Tibial nerve (tissue), 4 donors: ENCODE results near the gene FAM237B. TPM values are rescaled to one million over a fixed set of nuclear protein-coding genes. Genes with fewer than 3 reads are reported as not detected.
"Not testable (repeated sequence)": the region's sequence is repeated elsewhere in the genome, so short reads cannot be mapped to it uniquely, and the experiment has no call there.

Experiments used
- DNase-seq, 2 donors: peaks; one replicate each; pipeline ENCODE4 v3.0.0-alpha.2; 2019; ENCODE audit warnings: low spot score in 2 of 2
- H3K27ac ChIP-seq, 4 donors: fragments of 200-600 bp; sonication (generic) in 3 of 4; one replicate each; pipeline ENCODE4 v1.5.1; 2017 to 2019; ENCODE audit warnings: mild to moderate bottlenecking in 1 of 4
- H3K27me3 ChIP-seq, 2 donors: fragments of 200-600 bp; sonication (generic) in 1 of 2; one replicate each; pipeline versions ENCODE4 v1.5.1 to v1.6.0; 2017 to 2019
- H3K36me3 ChIP-seq, 3 donors: fragments of 200-600 bp; sonication (generic); one replicate each; pipeline ENCODE4 v1.5.1; 2018 to 2019
- H3K4me1 ChIP-seq, 4 donors: fragments of 200-600 bp; sonication (generic) in 3 of 4; one replicate each; pipeline ENCODE4 v1.5.1; 2017 to 2019
- H3K4me3 ChIP-seq, 4 donors: fragments of 200-600 bp; sonication (generic) in 3 of 4; one replicate each; pipeline ENCODE4 v1.5.1; 2017 to 2019; ENCODE audit warnings: mild to moderate bottlenecking in 1 of 4, moderate library complexity in 1 of 4
- H3K9me3 ChIP-seq, 4 donors: fragments of 200-600 bp; sonication (generic) in 3 of 4; one replicate each; pipeline ENCODE4 v1.5.1; 2017 to 2019
- EP300 ChIP-seq, 2 donors: sonication (generic); formaldehyde crosslinking; IDR thresholded peaks; one replicate each; pipeline ENCODE4 v1.6.1; 2017; ENCODE audit warnings: antibody characterized with exemption in 2 of 2, mild to moderate bottlenecking in 1 of 2
- POLR2A ChIP-seq, 2 donors: fragments of 450-650 bp; IDR thresholded peaks; one replicate each; pipeline ENCODE4 v1.6.1; 2017; ENCODE audit warnings: antibody characterized with exemption in 2 of 2, mild to moderate bottlenecking in 2 of 2, moderate library complexity in 2 of 2
- WGBS, 2 donors: methylation state at CpG; one replicate each; pipeline ENCODE4 v1.1.5; 2018; 5-methylcytosine and 5-hydroxymethylcytosine counted together
- total RNA-seq, 4 donors: library from RNA; depleted of rRNA; stranded (reverse); fragments of >200 nt; gene quantifications; one replicate each; pipeline ENCODE4 v1.1.0, GENCODE V29; 2016
- TF ChIP-seq, protein P1 (sequence below), 5 experiments: fragments of 200-600 bp in 3 of 5; fragments of 450-650 bp in 2 of 5; sonication (generic) in 3 of 5; IDR thresholded peaks; one replicate each; pipeline ENCODE4 v1.5.1; 2016 to 2019; ENCODE audit warnings: antibody characterized with exemption in 5 of 5, mild to moderate bottlenecking in 3 of 5, moderate library complexity in 2 of 5

Gene FAM237B
- total RNA-seq, result not detected

DNA sequence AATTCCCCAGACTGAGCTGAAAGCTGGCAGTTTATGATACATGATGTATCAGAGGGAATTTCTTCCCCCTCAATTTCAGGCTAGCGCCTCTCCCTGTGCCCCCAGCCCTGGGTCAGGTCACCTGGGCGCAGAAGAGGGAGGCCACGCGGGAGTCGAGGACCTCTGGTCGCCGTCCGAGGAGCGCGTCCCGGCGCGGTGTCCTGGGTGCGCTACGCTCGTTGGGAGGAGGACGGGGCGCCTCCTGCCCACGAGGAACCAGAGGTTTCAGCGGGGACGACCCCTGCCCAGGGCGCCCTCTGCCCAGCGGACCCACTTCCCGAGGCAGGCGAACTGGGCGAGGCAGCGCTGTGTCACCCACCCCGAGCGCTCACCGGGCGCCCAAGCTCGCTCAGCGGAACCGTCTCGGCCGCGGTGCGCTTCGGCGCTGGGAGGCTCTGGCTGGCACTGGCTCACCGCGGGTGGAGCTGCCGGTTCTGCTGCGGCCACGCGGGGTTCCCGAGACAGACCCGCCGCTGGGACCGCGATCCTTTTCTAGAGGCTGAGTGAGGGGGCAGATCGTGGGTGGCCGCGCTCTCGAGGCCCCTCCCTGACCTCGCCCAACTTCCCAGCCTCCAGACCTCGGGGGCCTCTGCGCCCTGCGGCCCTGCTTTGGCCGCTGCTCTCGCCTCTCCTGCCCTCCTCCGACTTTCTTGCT lies at the start of gene FAM237B:
Gene FAM237B (minus strand): TSS at position 504 of the 694 bp plus-strand sequence. CDS start 1,556 bp downstream, outside the sequence.
- WGBS, 2 donors, result 2% methylated on average over 31 to 34 of the region's 62 CpGs
- Histone ChIP-seq H3K4me3 (peak within 1 kb of the TSS in 1 of 4 donors; percentile 37), H3K27me3 (peaks cover 0 to 38% of the 10 kb centered on the region in 2 donors), H3K9me3 (no peaks in the 10 kb centered on the region), H3K4me1 (peaks cover 0 to 11% (median 3%) of the 10 kb centered on the region in 4 donors), H3K36me3 (no peaks in the 10 kb centered on the region), H3K27ac (no peak within 1 kb of the TSS)
- DNase-seq, result no peak
- no peak for TF ChIP-seq POLR2A (IDR thresholded peaks at IDR 0.05)
- TF ChIP-seq, protein P1, sequence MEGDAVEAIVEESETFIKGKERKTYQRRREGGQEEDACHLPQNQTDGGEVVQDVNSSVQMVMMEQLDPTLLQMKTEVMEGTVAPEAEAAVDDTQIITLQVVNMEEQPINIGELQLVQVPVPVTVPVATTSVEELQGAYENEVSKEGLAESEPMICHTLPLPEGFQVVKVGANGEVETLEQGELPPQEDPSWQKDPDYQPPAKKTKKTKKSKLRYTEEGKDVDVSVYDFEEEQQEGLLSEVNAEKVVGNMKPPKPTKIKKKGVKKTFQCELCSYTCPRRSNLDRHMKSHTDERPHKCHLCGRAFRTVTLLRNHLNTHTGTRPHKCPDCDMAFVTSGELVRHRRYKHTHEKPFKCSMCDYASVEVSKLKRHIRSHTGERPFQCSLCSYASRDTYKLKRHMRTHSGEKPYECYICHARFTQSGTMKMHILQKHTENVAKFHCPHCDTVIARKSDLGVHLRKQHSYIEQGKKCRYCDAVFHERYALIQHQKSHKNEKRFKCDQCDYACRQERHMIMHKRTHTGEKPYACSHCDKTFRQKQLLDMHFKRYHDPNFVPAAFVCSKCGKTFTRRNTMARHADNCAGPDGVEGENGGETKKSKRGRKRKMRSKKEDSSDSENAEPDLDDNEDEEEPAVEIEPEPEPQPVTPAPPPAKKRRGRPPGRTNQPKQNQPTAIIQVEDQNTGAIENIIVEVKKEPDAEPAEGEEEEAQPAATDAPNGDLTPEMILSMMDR (IDR thresholded peaks at IDR 0.05), result no peak
- TF ChIP-seq EP300 (IDR thresholded peaks at IDR 0.05), result no peak

DNA sequence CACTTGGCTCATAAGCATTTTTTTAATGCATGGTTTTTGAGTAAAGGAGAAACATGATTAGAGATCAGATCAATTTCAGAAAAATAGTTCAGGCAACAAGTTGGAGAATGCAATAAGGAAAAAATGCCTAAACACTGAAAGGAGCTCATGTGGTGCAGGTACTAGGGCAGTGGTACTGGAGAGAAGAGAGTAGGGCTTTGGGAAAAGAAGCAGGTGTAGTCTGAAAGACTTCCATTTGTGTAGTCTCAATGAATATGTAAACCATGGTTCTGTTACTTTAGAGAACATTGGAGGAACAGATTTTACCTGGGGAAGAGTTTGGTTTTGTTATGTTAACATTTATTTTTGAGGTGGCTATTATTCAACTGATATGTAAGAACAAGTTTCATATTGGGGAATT lies 30.9 kb upstream of the FAM237B start:
- Histone ChIP-seq H3K27ac (no peak overlapping the region), H3K4me1 (peaks cover 0 to 12% (median 9%) of the 10 kb centered on the region in 4 donors), H3K27me3 (no peaks in the 10 kb centered on the region), H3K36me3 (peaks cover 0 to 23% (median 15%) of the 10 kb centered on the region in 3 donors), H3K4me3 (no peak overlapping the region), H3K9me3 (no peaks in the 10 kb centered on the region)
- no peak for DNase-seq
- no peak for TF ChIP-seq EP300 (IDR thresholded peaks at IDR 0.05)
- TF ChIP-seq, protein P1 (IDR thresholded peaks at IDR 0.05), result no peak

DNA sequence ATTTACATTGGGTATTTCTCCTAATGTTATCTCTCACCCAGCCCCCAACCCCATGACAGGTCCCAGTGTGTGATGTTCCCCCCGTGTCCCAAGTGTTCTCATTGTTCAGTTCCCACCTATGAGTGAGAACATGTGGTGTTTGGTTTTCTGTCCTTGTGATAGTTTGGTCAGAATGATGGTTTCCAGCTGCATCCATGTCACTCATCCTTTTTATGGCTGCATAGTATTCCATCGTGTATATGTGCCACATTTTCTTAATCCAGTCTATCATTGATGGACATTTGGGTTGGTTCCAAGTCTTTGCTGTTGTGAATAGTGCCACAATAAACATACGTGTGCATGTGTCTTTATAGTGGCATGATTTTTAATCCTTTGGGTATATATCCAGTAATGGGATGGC lies 28.9 kb upstream of the FAM237B start:
- not testable (repeated sequence) for DNase-seq, H3K27me3 ChIP-seq, H3K27ac ChIP-seq, H3K4me3 ChIP-seq, H3K36me3 ChIP-seq, H3K9me3 ChIP-seq
- H3K4me1 ChIP-seq, result peaks cover 0 to 19% (median 9%) of the 10 kb centered on the region in 4 donors
- WGBS, 2 donors, result 90 to 96% methylated on average over 3 of the region's 3 CpGs

DNA sequence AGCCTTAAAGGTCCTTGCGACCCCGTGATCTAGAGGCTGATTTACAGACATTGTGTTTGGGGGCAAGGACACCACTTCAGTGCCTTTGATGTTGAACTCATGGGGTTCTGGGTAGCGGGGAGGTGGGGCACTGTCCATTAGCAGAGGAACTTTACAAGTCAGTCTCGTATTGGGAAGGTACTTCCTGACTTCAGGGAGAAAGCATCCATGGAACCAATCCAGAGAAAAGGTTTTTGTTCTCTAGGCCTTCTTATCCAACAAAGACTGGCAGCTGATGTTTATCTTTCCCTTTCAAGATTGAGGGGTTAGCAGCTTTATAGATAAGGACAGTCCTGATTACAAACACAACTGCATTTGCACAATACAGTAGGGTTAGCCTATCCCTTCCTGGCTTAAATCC lies 28.2 kb upstream of the FAM237B start:
- H3K27ac ChIP-seq, result no peak overlapping the region
- 81 to 85% methylated on average over 4 of the region's 4 CpGs for WGBS, 2 donors
- no peaks in the 10 kb centered on the region for H3K9me3 ChIP-seq
- DNase-seq, result no peak
- H3K4me1 ChIP-seq, result peaks cover 0 to 20% (median 9%) of the 10 kb centered on the region in 4 donors
- no peaks in the 10 kb centered on the region for H3K27me3 ChIP-seq
- no peak overlapping the region for H3K4me3 ChIP-seq
- TF ChIP-seq EP300 (IDR thresholded peaks at IDR 0.05), result no peak
- no peak for TF ChIP-seq POLR2A (IDR thresholded peaks at IDR 0.05)
- TF ChIP-seq, protein P1 (IDR thresholded peaks at IDR 0.05), result no peak
- peaks cover 0 to 4% (median 0%) of the 10 kb centered on the region in 3 donors for H3K36me3 ChIP-seq

DNA sequence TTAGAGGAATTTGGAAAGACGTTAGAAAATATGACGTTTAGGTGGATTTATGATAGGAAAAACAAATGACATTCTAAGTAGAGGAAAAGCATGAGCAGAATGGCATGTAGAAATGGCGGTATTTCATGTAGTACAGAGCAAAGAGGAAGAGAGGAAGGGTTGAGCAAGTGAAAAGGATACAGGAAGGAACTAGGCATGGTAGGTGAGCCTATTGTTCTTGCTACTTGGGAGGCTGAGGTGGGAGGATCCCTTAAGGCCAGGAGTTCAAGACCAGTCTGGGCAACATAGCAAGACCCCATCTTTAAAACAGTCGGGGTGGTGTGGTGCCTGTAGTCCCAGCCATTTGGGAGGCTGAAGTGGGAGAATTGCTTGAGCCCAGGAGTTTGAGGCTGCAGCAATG lies 26.7 kb upstream of the FAM237B start:
- peaks cover 0 to 20% (median 9%) of the 10 kb centered on the region in 4 donors for H3K4me1 ChIP-seq
- TF ChIP-seq EP300 (IDR thresholded peaks at IDR 0.05) (no peak), POLR2A (IDR thresholded peaks at IDR 0.05) (no peak)
- TF ChIP-seq, protein P1 (IDR thresholded peaks at IDR 0.05), result no peak
- WGBS, 2 donors, result 74 to 81% methylated on average over 4 of the region's 4 CpGs
- no peaks in the 10 kb centered on the region for H3K36me3 ChIP-seq
- no peaks in the 10 kb centered on the region for H3K27me3 ChIP-seq
- H3K27ac ChIP-seq, result no peak overlapping the region
- H3K9me3 ChIP-seq, result no peaks in the 10 kb centered on the region
- no peak for DNase-seq
- peak overlapping the region in 1 of 4 donors; percentile 78 for H3K4me3 ChIP-seq
